HL-60 (cell line): ENCODE results near the gene EXOC1.

Source experiments
- CTCF ChIP-seq: IDR thresholded peaks from one replicate; pipeline ENCODE4 v1.5.1; 2011; ENCODE audit warnings: low read length, control low read depth, inconsistent platforms; ENCODE audit not compliant: insufficient read depth
- GABPA ChIP-seq: IDR thresholded peaks from 2 replicates; pipeline ENCODE4 v1.6.1; 2012; ENCODE audit warnings: low read depth
- POLR2AphosphoS5 ChIP-seq: IDR thresholded peaks from 2 replicates; pipeline ENCODE4 v1.6.1; 2012; ENCODE audit warnings: low read depth

GRCh38 chr4:55949482-55949802 lies 96.0 kb downstream of the EXOC1 start:
- TF ChIP-seq CTCF: no peak
- TF ChIP-seq POLR2AphosphoS5: no peak
- no peak for TF ChIP-seq GABPA
